ENCODE results near the gene FAM228A.

The FAM228A gene

GRCh38 chr2:24225499-24226242 lies 50.8 kb downstream of the FAM228A start:
- Histone ChIP-seq H4K20me1 (ENCODE audit: insufficient read depth, low read length) (no peaks in the 10 kb centered on the region), H3K9me3 (ENCODE audit: insufficient read depth, low read length, severe bottlenecking) (no peaks in the 10 kb centered on the region), H3K4me1 (ENCODE audit: insufficient read depth, low read length) (no peaks in the 10 kb centered on the region), H3K79me2 (ENCODE audit: insufficient read depth, low read length) (no peaks in the 10 kb centered on the region), H3K9ac (ENCODE audit: low read depth, low read length) (no peak overlapping the region), H3K27ac (ENCODE audit: low read length) (no peak overlapping the region), H3K4me3 (ENCODE audit: low read depth in 1 of 2, low read length in 2 of 2) (no peak overlapping the region), H3K4me2 (ENCODE audit: insufficient read depth, low read length) (no peak overlapping the region), H3K27me3 (ENCODE audit: insufficient read depth, low read length, poor library complexity) (no peaks in the 10 kb centered on the region), H3K36me3 (ENCODE audit: insufficient read depth, low read length) (peaks cover 6% of the 10 kb centered on the region), H2AFZ (ENCODE audit: low read depth, low read length) (no peak overlapping the region)
- TF ChIP-seq EZH2 (IDR thresholded peaks at IDR 0.05; ENCODE audit: borderline replicate concordance, low read depth, low read length, severe bottlenecking) (no peak), CTCF (IDR thresholded peaks at IDR 0.05; ENCODE audit: borderline replicate concordance, extremely low read depth, low read length, poor library complexity, severe bottlenecking) (no peak)
- ATAC-seq (ENCODE audit: insufficient read depth, low read depth): no peak
- DNase-seq: no peak

GRCh38 chr2:24228470-24228869 lies 53.6 kb downstream of the FAM228A start:
- no peak overlapping the region for H3K27ac ChIP-seq (ENCODE audit: low read length)
- no peaks in the 10 kb centered on the region for H3K79me2 ChIP-seq (ENCODE audit: insufficient read depth, low read length)
- no peaks in the 10 kb centered on the region for H3K9me3 ChIP-seq (ENCODE audit: insufficient read depth, low read length, severe bottlenecking)
- no peaks in the 10 kb centered on the region for H4K20me1 ChIP-seq (ENCODE audit: insufficient read depth, low read length)
- no peak overlapping the region for H3K4me2 ChIP-seq (ENCODE audit: insufficient read depth, low read length)
- ATAC-seq (ENCODE audit: insufficient read depth, low read depth): no peak
- peaks cover 5% of the 10 kb centered on the region for H3K36me3 ChIP-seq (ENCODE audit: insufficient read depth, low read length)
- H3K9ac ChIP-seq (ENCODE audit: low read depth, low read length): no peak overlapping the region
- H3K4me1 ChIP-seq (ENCODE audit: insufficient read depth, low read length): no peaks in the 10 kb centered on the region
- peak; percentile 43 for TF ChIP-seq CTCF (IDR thresholded peaks at IDR 0.05; ENCODE audit: borderline replicate concordance, extremely low read depth, low read length, poor library complexity, severe bottlenecking)
- TF ChIP-seq EZH2 (IDR thresholded peaks at IDR 0.05; ENCODE audit: borderline replicate concordance, low read depth, low read length, severe bottlenecking): no peak
- no peaks in the 10 kb centered on the region for H3K27me3 ChIP-seq (ENCODE audit: insufficient read depth, low read length, poor library complexity)
- DNase-seq: no peak
- no peak overlapping the region for H3K4me3 ChIP-seq (ENCODE audit: low read depth in 1 of 2, low read length in 2 of 2)
- no peak overlapping the region for H2AFZ ChIP-seq (ENCODE audit: low read depth, low read length)

GRCh38 chr2:24231461-24231881 lies 56.6 kb downstream of the FAM228A start:
- Histone ChIP-seq H3K79me2 (ENCODE audit: insufficient read depth, low read length) (no peaks in the 10 kb centered on the region), H4K20me1 (ENCODE audit: insufficient read depth, low read length) (no peaks in the 10 kb centered on the region), H3K9ac (ENCODE audit: low read depth, low read length) (no peak overlapping the region), H3K4me2 (ENCODE audit: insufficient read depth, low read length) (no peak overlapping the region), H3K4me1 (ENCODE audit: insufficient read depth, low read length) (no peaks in the 10 kb centered on the region), H3K27me3 (ENCODE audit: insufficient read depth, low read length, poor library complexity) (no peaks in the 10 kb centered on the region), H3K4me3 (ENCODE audit: low read depth in 1 of 2, low read length in 2 of 2) (no peak overlapping the region), H3K27ac (ENCODE audit: low read length) (no peak overlapping the region), H2AFZ (ENCODE audit: low read depth, low read length) (no peak overlapping the region), H3K36me3 (ENCODE audit: insufficient read depth, low read length) (no peaks in the 10 kb centered on the region), H3K9me3 (ENCODE audit: insufficient read depth, low read length, severe bottlenecking) (no peaks in the 10 kb centered on the region)
- TF ChIP-seq EZH2 (IDR thresholded peaks at IDR 0.05; ENCODE audit: borderline replicate concordance, low read depth, low read length, severe bottlenecking): no peak
- TF ChIP-seq CTCF (IDR thresholded peaks at IDR 0.05; ENCODE audit: borderline replicate concordance, extremely low read depth, low read length, poor library complexity, severe bottlenecking): no peak
- DNase-seq (no peak), ATAC-seq (ENCODE audit: insufficient read depth, low read depth) (no peak)

All from DND-41 (cell line).